Smooth muscle cell of the pulmonary artery (primary cell): ENCODE results near the gene PHF2. TPM values are rescaled to one million over a fixed set of nuclear protein-coding genes. Genes with fewer than 3 reads are reported as not detected.

Experiments used
- total RNA-seq: library from RNA; depleted of rRNA; stranded (reverse); fragments of >200 nt; gene quantifications from 2 replicates; pipeline ENCODE4 v1.2.3, GENCODE V29; 2014

Gene PHF2
- total RNA-seq = 15.6 and 15.9 TPM in 2 replicates

GRCh38 chr9:93576258-93577077 is at the start of gene PHF2:
TSS of gene PHF2 (plus strand) at chr9:93576584. CDS start at chr9:93576774, 190 bp downstream.

Other genes starting within 250 kb of the PHF2 start
- 138 and 186 TPM in 2 replicates for gene FAM120A, start 124.9 kb upstream of the PHF2 start, total RNA-seq
- 40.8 and 43.5 TPM in 2 replicates for gene FAM120AOS, start 123.0 kb upstream of the PHF2 start, total RNA-seq